ENCODE data around the gene BCOR. TPM values are rescaled to one million over a fixed set of nuclear protein-coding genes. Genes with fewer than 3 reads are reported as not detected.

Gene BCOR
- total RNA-seq, 2 donors from 2014 or later: 22.8 to 23.7 TPM

GRCh38 chrX:40091691-40092421, 5.9 kb downstream of the BCOR start:
- peak; percentile 78 for DNase-seq (ENCODE audit: low spot score)
- intact Hi-C loops (cut with DNase I): loop anchor here in 1 of 2 donors (5.0 kb wide), 1 partner anchor 75 kb away; no protein-coding TSS in a partner anchor

DNA sequence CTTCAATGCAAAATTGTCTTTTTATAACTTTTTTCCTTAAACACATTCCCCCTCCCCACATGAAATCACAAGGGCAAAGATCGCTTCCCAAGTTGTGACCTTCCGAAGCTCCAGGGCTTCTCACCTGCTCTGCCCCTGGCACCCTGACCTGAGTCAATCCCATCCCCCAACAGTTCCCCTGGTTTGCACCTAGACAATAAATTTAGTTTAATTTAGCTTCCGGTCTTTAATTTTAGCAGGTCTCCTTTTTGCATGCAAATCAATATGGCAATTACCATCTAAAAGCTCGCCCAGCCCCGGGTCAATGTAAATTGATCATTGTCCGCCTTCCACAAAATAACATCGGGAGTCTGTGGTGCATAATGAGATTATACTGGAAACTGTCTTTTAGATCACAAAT, 6.8 kb downstream of the BCOR start:
- intact Hi-C loops (cut with DNase I): loop anchor here in 1 of 2 donors (5.0 kb wide), 1 partner anchor 76 kb away; no protein-coding TSS in a partner anchor

DNA sequence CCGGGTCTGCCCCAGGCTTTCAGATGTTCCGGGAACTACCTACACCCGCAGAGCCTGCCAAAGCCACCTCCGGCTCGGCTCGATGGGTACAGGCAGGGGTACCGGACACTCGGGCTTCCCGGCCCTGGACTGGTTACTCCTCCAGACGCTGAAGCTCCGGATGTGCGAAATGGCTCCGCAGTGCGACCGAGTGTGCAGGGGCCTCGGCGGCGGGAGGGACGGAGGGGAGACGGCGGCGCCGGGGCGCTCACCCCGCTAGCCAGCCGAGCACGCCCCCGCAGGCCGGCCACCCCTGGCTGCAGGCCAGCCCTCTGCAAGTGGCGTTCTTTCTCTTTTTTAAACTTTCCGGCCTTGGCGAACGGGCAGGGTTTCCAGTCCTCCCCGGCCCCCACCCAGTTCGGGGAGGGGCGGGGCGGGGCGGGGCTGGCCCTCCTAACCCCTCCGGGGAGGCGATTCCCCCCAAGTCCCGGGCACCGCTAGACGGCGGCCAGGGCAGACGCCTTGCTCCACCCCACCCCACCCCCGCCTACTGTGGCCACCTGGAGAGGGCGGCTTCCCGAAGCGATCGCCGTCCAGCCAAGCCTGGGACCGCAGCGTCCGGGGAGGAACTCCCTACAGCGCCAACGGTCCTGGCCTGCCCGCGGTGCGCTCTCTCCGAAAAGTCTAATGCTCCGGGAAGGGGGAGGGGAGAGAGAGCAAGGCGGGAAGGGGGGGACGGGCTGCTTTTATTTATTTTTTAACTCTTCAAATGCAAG, 7.5 kb downstream of the BCOR start:
- intact Hi-C loops (cut with DNase I): loop anchor here in 1 of 2 donors (5.0 kb wide), 1 partner anchor 77 kb away; no protein-coding TSS in a partner anchor
- DNase-seq (ENCODE audit: low spot score): peak; percentile 84

More for the DNA sequence above, 6.8 kb downstream of the BCOR start:
- no peak for DNase-seq (ENCODE audit: low spot score)

GRCh38 chrX:40088803-40089540, 8.8 kb downstream of the BCOR start:
- intact Hi-C loops (cut with DNase I): loop anchor here in 1 of 2 donors (10.0 kb wide), 1 partner anchor 354 kb away; no protein-coding TSS in a partner anchor

GRCh38 chrX:40088299-40088625, 9.5 kb downstream of the BCOR start:
- no peak for DNase-seq (ENCODE audit: low spot score)
- intact Hi-C loops (cut with DNase I): loop anchor here in 1 of 2 donors (10.0 kb wide), 1 partner anchor 353 kb away; no protein-coding TSS in a partner anchor

More at GRCh38 chrX:40088803-40089540, 8.8 kb downstream of the BCOR start:
- no peak for DNase-seq (ENCODE audit: low spot score)

DNA sequence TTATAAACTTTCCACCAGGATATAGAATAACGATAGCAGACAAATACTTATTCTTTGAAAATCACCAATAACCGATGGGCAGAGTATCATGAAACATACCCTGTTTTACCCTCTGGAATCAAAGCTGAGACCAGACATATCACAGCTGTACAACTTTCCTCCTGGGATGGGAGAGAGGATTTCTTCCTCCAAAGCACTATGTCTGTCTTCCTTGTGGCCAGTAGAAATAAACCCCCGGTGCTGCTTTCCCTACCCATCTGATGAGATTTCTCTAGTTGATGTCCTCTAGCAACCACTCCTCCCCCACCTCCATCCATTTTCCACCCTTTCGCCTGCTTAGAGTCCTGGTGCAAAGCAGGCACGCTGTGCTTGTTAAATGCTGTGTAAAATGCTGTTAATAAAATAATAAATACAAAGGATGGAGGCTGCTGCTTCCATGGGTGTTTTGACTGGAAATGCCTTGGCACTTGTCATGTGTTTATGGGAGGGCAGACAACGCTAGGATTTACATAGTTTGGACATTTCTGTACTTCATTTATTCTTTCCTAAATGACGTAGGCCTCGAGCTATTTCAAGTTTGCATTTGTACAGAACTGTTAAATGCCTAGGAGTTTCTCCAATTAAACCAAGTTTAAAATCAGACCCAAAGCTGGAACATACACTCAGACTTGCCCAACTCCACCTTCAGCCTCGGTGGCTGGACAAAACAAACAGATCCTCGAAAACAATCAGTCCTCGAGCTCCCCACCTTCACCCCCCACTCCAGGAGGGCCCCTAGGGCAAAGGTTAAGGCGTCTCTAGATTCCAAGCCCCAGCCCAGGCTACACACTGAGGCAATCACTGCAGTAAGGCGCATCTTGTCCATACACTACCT, 10.1 kb downstream of the BCOR start:
- no peak for DNase-seq (ENCODE audit: low spot score)
- intact Hi-C loops (cut with DNase I): loop anchor here in 1 of 2 donors (10.0 kb wide), 1 partner anchor 353 kb away; no protein-coding TSS in a partner anchor

DNA sequence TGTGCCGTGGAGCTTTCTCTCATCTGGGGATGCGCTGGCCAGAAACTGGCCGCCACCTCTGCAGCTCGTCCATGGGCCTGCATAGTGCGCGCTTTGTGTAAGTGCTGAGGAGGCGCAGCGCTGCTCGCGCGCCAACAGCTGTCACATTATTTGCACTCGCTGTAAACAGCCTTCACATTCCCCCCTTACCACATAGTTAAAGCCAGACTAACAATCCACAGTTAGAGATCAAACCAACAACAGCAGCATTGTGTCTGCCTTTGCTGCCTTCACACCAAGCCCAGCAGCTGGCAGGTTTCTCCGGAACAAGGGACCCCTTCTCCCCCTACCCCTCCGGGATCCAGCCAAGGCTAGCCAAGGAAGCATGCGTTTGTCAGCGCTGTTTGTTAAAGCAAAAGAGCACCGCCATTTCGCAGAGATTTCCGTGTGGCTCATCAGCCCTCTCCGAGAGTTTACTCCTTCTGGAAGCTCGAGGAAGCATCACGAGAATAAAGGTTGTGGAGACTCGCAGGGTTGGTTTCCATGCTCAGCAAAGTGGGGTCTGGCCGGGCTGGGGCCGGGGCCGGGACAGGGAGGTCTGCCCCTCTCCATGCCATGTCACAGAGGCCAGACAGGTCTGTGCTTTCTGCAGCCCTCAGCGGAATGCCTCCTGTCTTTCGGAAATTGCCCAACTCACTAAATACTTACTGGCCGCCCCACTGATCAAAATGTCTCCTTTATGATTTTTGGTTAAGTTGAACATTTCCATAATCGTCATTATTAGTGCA, 11.0 kb downstream of the BCOR start:
- intact Hi-C loops (cut with DNase I): loop anchor here in 1 of 2 donors (10.0 kb wide), 1 partner anchor 352 kb away; no protein-coding TSS in a partner anchor
- no peak for DNase-seq (ENCODE audit: low spot score)

- DNase-seq (ENCODE audit: low spot score): no peak
- intact Hi-C loops (cut with DNase I): loop anchor here in 1 of 2 donors (10.0 kb wide), 1 partner anchor 351 kb away; no protein-coding TSS in a partner anchor
These were observed 12.0 kb downstream of the BCOR start for GRCh38 chrX:40085714-40086113.

DNA sequence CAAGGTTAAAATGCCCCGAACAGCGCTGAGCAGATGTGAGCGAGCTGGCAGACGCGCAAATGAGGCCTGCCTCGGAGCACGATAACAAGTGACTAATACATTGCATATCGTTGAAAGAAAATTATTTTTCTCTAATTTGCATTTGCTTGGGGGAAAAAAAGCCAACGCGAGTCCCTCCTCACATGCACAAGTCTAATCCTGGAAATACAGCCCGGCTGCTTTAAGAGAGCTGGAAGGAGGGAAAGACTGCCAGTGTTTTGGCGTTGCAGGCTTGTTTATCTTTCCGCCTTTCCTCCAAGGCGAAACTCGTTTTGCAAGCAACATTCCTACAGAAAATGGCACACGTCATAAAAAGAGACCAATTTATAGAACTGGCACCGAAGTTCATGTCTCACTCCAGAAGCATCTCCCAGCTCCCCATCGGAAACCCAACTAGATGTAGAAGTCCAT, 12.6 kb downstream of the BCOR start:
- intact Hi-C loops (cut with DNase I): loop anchor here in 1 of 2 donors (10.0 kb wide), 1 partner anchor 350 kb away; no protein-coding TSS in a partner anchor
- no peak for DNase-seq (ENCODE audit: low spot score)

DNA sequence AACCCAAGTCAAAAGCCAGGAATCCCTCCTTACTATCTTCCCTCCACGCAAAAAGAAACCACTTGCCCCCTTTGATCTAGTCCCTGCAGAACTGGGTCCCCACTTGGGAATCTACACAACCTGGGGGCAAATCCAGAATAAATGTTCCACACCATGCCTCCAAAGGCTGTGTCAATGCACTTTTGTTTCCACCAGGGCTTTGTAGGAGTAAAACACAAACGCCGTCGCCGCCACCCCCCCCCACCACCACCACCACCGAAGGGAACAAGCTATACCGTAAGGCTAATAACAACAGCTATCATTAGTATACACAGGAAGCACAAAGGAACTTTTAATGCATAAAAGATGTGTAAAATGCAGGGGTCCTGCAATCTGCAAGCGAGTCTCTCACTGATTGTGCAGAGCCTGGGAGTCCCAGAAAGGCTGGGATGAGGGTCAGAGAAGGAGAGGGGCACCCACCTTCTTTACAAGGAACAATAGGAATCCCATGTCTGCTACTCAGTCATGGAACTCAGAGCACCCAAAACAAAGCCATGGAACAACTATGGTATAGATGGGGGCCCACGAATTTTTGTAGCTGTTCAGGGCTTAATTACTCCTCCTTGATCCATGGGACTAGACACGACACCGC, 13.2 kb downstream of the BCOR start:
- no peak for DNase-seq (ENCODE audit: low spot score)
- intact Hi-C loops (cut with DNase I): loop anchor here in 1 of 2 donors (10.0 kb wide), 1 partner anchor 350 kb away; no protein-coding TSS in a partner anchor

DNA sequence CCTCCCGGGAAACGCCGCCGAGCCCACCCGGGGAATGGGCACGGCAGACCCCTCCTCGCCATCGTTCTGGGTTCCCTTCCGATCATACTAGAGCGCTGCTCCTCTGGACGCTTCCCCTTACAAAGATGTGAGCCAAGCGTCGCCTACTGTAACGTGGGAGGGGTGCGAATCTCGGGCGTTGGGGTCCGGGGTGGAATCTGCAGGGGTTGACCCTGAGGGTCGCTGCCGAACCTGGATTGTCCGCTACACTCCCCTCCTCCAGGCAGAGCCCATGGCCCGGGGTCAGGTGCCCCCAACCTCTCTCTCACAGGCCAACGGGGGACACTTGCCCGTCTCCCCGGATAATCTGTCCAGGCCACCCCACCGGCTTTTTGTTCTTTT, 13.8 kb downstream of the BCOR start:
- no peak for DNase-seq (ENCODE audit: low spot score)
- intact Hi-C loops (cut with DNase I): loop anchor here in 1 of 2 donors (10.0 kb wide), 1 partner anchor 349 kb away; no protein-coding TSS in a partner anchor

- no peak for DNase-seq (ENCODE audit: low spot score)
- intact Hi-C loops (cut with DNase I): loop anchor here in 1 of 2 donors (10.0 kb wide), 1 partner anchor 349 kb away; no protein-coding TSS in a partner anchor
These were observed 14.4 kb downstream of the BCOR start for GRCh38 chrX:40083120-40083978.

GRCh38 chrX:40082447-40083119, 15.2 kb downstream of the BCOR start:
- no peak for DNase-seq (ENCODE audit: low spot score)
- intact Hi-C loops (cut with DNase I): loop anchor here in 1 of 2 donors (10.0 kb wide), 1 partner anchor 348 kb away; no protein-coding TSS in a partner anchor

DNA sequence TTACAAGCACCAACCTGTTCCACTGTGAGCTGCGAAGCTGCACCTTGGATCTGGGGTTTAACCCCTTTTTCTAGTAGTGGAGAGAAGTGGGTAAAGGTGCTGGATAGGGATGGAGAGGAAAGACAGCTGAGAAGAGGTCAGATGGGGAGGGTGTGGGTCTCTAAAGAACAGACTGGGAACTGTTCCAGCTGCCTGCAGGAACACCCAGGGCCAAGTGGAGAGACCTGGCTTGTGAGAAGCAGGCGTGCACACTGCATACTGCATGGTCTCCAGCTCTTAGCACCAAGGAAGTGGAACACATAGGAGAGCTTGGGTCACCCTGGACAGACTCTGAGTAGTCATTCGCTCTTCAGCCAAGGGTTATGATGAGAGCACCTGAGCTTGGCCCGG, 16.1 kb downstream of the BCOR start:
- intact Hi-C loops (cut with DNase I): loop anchor here in 1 of 2 donors (10.0 kb wide), 1 partner anchor 347 kb away; no protein-coding TSS in a partner anchor
- DNase-seq (ENCODE audit: low spot score): no peak

Measured in posterior vena cava (tissue), 2 donors.